Stimulated activated memory B cell treated with anti-CD40 and anti-IgM and Interleukin-4, amounts not matched to agents 10 μg/mL and 1 μg/mL and 100 μg/mL, for 72 hours (primary cell): ENCODE data around the gene LBHD2.
"Not testable (repeated sequence)": the region's sequence is repeated elsewhere in the genome, so short reads cannot be mapped to it uniquely, and the experiment has no call there.

Experiments used
- ATAC-seq: fragments of 150-1000 bp; cut with Tn5 transposase; 2 replicates; pipeline ENCODE4 v1.10.0; 2021
- H3K27ac Mint-ChIP-seq: one replicate; pipeline ENCODE4 v1.8.0; 2022; ENCODE audit warnings: mild to moderate bottlenecking, mixed read lengths
- H3K27me3 Mint-ChIP-seq: one replicate; pipeline ENCODE4 v1.8.0; 2022; ENCODE audit warnings: mixed read lengths
- H3K36me3 Mint-ChIP-seq: one replicate; pipeline ENCODE4 v1.8.0; 2022; ENCODE audit warnings: mixed read lengths
- H3K4me1 Mint-ChIP-seq: one replicate; pipeline ENCODE4 v1.8.0; 2022; ENCODE audit warnings: mixed read lengths
- H3K4me3 Mint-ChIP-seq: one replicate; pipeline ENCODE4 v1.8.0; 2022; ENCODE audit warnings: mild to moderate bottlenecking, moderate library complexity, mixed read lengths
- H3K9me3 Mint-ChIP-seq: one replicate; pipeline ENCODE4 v1.8.0; 2022; ENCODE audit warnings: mixed read lengths

Gene LBHD2

DNA sequence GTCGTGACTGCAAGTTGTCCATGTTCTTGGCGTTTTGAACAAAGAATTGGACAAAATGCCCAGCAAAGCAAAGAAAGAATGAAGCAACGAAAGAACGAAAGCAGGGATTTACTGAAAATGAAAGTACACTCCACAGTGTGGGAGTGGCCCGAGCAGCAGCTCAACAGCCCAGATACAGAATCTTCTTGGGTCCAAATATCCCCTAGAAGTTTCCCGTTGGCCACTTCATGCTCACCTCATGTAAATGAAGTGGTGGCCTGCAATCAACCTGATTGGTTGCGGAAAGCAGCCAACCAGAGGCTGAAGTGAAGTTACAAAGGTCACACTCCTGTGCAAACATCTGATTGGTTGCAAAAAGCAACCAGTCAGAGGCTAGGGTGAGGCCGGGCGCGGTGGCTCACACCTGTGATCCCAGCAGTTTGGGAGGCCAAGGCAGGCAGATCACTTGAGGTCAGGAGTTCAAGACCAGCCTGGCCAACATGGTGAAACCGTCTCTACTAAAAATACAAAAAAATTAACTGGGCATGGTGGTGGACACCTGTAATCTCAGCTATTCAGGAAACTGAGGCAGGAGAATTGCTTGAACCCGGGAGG is 31.2 kb downstream of the LBHD2 start:
- ATAC-seq: peak; percentile 45
- H3K27ac Mint-ChIP-seq: peak overlapping the region; percentile 78
- H3K4me3 Mint-ChIP-seq: peak overlapping the region; percentile 69
- not testable (repeated sequence) for H3K9me3 Mint-ChIP-seq, H3K36me3 Mint-ChIP-seq
- peaks cover 43% of the 10 kb centered on the region for H3K4me1 Mint-ChIP-seq
- peaks cover 11% of the 10 kb centered on the region for H3K27me3 Mint-ChIP-seq

DNA sequence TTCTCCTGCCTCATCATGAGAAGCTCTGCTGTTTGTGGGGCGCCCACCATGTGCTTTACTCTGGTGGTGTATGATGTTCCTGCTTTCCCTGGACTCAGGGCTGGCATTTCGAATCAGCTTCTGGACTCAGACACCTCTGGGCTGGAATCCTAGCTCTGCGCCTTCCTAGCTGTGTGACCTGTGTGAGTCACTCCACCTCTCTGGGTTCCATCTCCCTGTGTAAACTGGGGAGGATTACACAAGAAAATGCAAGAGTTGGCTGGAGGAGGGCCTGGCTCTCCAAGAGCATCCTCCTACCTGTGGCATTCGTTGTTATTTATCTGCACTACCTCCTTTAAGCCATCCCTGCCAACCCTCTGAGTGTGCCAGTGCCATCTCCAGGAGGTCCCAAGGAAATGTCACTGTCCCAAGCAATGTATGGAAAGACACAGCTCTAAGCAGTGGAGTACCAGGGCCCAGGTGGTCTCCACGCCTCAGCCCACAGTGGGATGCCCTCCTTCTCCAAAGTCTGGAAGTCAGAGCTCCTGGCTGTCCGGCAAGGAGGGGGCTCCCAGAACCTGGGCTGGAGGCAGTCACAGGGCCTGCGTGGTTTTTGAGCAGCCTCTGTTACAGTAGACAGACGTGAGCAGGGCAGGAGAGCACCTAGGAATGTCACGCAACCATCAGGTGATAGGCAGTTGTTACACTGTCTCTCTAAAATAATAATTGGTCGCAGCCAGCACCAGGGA is 32.0 kb downstream of the LBHD2 start:
- H3K9me3 Mint-ChIP-seq: no peaks in the 10 kb centered on the region
- ATAC-seq: no peak
- H3K4me1 Mint-ChIP-seq: peaks cover 35% of the 10 kb centered on the region
- no peaks in the 10 kb centered on the region for H3K36me3 Mint-ChIP-seq
- no peak overlapping the region for H3K27ac Mint-ChIP-seq
- H3K27me3 Mint-ChIP-seq: peaks cover 3% of the 10 kb centered on the region
- H3K4me3 Mint-ChIP-seq: no peak overlapping the region

DNA sequence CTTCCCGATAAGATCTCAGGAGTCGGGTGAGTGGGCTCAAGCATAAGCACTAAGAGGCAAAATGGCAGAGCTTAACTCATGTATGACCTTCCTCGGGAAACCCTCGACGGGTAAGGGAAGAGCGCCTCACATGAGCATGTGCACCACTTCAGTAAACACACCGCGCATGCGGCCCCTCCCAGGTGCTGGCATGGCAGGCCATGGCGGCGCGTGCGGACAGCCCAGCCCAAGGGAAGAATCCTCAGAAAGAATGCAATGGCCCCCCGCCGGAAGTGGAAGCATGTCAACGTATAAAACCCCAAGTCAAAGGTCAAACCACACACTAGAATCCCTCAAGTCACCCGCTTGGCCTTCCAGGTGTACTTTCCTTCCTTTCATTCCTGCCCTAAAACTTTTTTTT is 32.6 kb downstream of the LBHD2 start:
- Mint-ChIP-seq H3K9me3 (no peaks in the 10 kb centered on the region), H3K4me3 (no peak overlapping the region), H3K27me3 (peaks cover 6% of the 10 kb centered on the region), H3K4me1 (peaks cover 28% of the 10 kb centered on the region), H3K36me3 (no peaks in the 10 kb centered on the region), H3K27ac (no peak overlapping the region)
- no peak for ATAC-seq

DNA sequence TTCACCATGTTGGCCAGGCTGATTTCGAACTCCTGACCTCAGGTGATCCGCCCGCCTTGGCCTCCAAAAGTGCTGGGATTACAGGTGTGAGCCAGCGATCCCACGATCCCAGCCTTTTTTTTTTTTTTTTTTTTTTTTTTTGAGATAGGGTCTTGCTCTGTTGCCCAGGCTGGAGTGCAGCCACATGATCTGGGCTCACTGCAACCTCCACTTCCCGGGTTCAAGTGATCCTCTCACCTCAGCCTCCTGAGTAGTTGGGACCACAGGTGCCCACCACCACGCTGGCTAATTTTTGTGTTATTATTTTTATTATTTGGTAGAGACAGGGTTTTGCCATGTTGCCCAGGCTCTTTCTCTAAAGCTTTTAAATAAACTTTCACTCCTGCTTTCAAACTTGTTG is 33.5 kb downstream of the LBHD2 start:
- H3K4me3 Mint-ChIP-seq, ATAC-seq, H3K36me3 Mint-ChIP-seq, H3K27ac Mint-ChIP-seq, H3K9me3 Mint-ChIP-seq: not testable (repeated sequence)
- peaks cover 15% of the 10 kb centered on the region for H3K27me3 Mint-ChIP-seq
- H3K4me1 Mint-ChIP-seq: peaks cover 27% of the 10 kb centered on the region

DNA sequence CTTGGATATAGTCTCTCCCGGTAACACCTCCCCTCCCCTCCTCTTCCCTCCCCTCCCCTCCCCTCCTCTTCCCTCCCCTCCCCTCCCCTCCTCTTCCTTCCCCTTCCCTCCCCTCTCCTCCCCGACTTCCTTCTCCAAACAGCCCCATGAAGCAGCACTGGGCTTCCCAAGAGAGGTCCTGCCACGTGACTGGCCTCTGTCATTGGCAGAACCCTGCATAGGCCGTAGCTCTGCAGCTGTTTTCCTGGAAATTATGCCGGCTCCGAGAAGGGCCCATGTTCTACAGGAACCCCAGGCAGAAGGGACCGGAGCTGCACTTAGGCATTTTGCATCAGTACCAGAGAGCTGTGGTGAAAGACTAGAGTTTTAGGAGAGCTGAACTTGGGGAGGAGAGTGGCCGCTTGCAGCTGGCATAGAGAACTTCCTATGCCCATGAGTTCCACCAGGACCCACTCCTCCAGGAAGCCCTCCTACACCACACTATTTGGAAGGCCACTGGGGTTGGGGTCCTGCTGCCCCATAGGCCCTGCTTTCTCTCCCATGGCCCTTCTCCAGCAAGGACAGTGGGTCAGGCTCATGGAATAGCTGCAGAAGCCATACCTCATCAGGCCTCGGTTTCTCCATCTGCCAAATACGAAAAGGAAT is 34.1 kb downstream of the LBHD2 start:
- no peak overlapping the region for H3K4me3 Mint-ChIP-seq
- H3K4me1 Mint-ChIP-seq: peaks cover 25% of the 10 kb centered on the region
- H3K27ac Mint-ChIP-seq: no peak overlapping the region
- H3K36me3 Mint-ChIP-seq: no peaks in the 10 kb centered on the region
- no peaks in the 10 kb centered on the region for H3K9me3 Mint-ChIP-seq
- H3K27me3 Mint-ChIP-seq: peaks cover 16% of the 10 kb centered on the region
- no peak for ATAC-seq

DNA sequence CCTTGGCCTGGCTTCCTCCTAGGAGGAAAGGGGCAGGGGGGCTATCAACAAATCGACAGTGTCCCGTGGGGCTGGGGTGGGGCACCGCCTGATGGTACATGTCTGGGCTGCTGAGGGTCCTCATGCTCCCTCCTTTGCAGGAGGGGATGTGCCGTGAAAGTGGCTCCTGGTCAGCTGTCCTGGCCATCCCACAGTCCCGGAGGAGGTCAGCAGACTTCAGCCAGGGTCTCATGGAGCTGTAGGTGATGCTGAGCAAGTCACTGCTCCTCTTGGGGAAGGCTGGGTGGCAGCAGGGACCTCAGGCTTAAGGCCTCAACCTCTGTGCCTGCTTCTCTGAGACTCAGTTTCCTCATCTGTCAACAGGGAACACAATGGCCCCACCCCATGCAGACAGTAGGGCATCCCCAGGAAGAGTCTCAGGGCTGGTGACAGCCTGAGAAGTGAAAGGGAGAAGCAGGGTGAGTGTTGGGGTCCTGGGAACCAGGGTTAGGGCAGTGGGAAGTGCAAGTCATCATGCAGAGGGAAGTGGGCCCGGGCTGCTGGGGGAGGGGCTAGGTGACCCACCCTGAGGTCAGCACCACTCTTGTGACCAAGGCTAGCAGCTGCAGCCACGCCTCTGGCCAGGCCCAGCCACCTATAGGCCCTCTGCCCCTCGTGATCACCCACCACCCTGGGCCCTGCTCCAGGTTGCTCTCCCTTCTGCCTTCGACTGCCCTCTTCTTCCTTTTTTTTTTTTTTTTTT is 34.8 kb downstream of the LBHD2 start:
- ATAC-seq: peak; percentile 13
- no peak overlapping the region for H3K27ac Mint-ChIP-seq

DNA sequence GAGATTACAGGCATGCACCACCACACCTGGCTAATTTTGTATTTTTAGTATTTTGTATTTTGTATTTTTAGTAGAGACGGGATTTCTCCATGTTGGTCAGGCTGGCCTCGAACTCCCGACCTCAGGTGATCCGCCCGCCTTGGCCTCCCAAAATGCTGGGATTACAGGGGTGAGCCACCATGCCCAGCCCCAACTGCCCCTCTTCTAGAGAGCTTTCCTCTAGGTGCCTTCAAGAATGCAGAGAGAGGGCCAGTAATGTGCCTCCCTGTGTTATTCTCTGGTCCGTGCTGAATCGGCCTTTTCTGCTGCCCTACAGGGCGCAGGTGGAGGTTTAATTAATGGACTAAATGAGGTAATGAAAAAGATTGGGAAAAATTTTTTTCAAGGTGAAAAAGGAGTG is 35.5 kb downstream of the LBHD2 start:
- not testable (repeated sequence) for ATAC-seq, H3K27ac Mint-ChIP-seq, H3K36me3 Mint-ChIP-seq, H3K4me3 Mint-ChIP-seq, H3K9me3 Mint-ChIP-seq
- peaks cover 25% of the 10 kb centered on the region for H3K27me3 Mint-ChIP-seq
- H3K4me1 Mint-ChIP-seq: peaks cover 27% of the 10 kb centered on the region

More for the DNA sequence above, 34.8 kb downstream of the LBHD2 start:
- H3K9me3 Mint-ChIP-seq: no peaks in the 10 kb centered on the region
- H3K4me3 Mint-ChIP-seq: no peak overlapping the region
- H3K27me3 Mint-ChIP-seq: peaks cover 18% of the 10 kb centered on the region
- H3K4me1 Mint-ChIP-seq: peaks cover 25% of the 10 kb centered on the region
- no peaks in the 10 kb centered on the region for H3K36me3 Mint-ChIP-seq

DNA sequence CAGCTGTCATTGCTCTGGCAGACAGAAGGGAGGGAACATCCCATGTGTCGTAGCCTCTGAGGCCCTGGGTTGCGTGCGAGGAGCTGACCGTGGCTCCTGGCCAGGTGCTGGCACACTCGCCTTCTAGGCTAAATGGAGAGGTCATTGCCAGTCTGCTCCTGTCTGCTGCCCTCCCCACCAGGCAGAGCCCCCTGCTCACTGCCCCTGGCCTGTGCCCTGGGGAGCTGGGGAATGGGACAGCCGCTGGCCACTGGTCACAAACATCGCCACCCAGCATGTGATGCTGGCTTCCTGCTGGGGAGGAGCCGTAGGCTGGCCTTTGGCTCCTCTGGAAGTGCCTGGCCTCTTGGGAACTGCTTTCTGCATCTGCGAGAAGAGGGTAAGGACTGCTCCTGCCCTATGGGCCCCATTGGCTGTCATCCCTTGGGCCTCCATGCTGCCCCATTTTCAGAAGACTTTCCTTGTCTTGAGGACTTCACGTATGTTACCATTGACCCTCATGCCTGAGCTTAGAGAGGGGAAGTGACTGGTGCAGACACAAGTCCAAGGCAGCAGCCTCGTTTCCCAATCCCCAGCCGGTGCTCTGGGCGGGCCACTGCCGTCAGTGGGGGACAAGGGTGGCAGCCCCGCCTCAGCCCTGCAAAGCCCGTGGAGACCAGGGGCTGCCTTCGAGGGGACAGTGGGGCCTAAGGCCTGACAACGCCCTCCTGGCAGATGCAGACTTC is 37.3 kb downstream of the LBHD2 start:
- Mint-ChIP-seq H3K4me1 (peaks cover 20% of the 10 kb centered on the region), H3K27me3 (peaks cover 34% of the 10 kb centered on the region), H3K4me3 (no peak overlapping the region), H3K36me3 (peaks cover 3% of the 10 kb centered on the region), H3K27ac (no peak overlapping the region), H3K9me3 (no peaks in the 10 kb centered on the region)
- ATAC-seq: no peak

DNA sequence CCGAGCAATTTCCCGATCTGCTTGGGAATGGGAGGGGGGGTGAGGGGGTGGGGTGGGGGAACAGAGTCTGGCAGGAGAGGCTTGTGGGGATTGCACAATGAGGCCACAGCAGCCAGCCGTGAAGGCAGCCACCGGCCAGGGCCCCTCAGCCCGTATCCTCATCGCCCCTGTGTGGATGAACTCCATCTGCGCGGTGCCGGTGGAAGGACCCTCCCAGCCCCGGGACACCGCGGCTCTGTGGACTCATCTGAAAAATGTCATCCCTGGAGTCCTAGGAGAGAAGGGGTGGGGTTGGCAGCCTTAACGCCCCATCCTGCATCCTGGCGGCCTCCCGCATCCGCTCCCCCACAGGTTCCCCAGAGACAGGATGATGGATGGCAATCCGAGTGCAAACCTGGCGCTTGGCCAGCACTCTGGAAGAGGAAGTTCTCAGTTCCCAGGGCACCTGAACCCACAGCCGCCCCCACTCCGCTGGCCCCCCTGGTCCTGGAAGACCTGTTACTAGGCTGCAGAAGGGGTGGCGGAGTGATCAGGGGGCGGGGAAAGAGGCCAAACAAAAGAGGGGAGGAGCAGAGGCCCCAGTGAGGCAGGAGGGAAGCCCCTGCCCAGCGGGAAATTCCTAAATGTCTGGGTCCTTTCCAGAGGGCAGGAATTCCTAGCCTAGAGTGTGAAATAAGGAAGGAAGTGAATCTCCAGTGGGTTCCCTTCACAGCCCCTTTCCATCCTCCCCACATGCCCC is 38.0 kb downstream of the LBHD2 start:
- Mint-ChIP-seq H3K27me3 (peaks cover 34% of the 10 kb centered on the region), H3K4me1 (peaks cover 20% of the 10 kb centered on the region), H3K9me3 (no peaks in the 10 kb centered on the region), H3K27ac (peak overlapping the region; percentile 30), H3K4me3 (no peak overlapping the region), H3K36me3 (peaks cover 6% of the 10 kb centered on the region)
- no peak for ATAC-seq

DNA sequence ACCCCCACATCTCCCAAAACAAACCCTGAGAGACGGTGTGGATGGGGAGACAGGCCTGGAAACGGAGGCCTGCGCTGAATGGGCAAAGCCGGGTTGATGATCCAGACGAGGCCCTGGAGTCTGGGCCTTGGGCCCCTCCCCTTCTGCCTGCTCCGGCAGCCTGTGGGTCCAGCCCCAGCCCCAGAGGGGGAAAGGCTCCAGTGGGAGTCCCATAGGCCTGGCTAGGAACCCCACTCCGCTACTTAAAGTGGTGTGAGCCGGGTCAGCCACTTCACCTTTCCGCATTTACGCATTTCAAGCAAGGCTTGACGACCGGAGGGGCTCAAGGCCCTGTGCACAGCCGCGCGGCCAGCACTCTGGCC is 38.6 kb downstream of the LBHD2 start:
- Mint-ChIP-seq H3K9me3 (no peaks in the 10 kb centered on the region), H3K27ac (peak overlapping the region; percentile 30), H3K27me3 (peaks cover 34% of the 10 kb centered on the region), H3K4me3 (peak overlapping the region; percentile 59), H3K36me3 (peaks cover 6% of the 10 kb centered on the region), H3K4me1 (peaks cover 20% of the 10 kb centered on the region)
- ATAC-seq: no peak

DNA sequence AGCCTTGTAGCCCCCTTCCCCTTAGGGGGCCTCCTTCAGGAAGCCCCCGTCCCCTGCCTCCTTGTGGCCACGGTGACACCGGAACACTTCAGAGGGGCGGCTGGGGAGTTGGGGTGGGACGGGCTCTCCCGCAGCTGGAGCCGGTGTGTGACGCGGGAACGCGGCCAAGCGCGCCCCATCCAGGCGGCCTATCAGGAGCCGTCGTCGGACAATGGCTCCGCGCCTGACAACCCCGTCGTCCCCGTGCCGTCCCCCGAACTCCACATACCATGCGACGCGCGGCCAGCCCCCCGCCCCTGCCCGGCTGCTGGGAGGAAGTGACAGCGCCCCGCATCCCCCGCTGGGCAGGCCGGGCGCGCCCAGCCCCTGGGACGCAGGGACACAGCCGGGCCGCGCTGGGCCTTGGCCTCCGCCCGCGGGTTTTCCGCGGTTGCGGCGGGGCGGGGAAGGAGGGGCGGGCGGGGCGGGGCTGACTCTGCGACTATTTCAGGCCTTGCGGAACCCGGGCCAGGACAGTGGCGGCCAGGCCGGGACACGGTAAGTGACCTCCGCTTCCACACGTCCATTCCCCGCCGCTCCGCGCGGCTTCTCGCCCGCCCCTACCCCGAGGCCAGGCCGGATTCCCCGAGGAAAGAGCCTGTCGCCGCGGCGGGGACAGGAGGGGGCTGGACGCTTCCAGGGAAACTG is 39.1 kb downstream of the LBHD2 start, which contains the start of gene TNFAIP2:
Gene TNFAIP2 (plus strand): TSS at position 515 of the 687 bp plus-strand sequence. CDS start 2,997 bp downstream, outside the sequence.
- H3K36me3 Mint-ChIP-seq: peaks cover 6% of the 10 kb centered on the region
- H3K4me1 Mint-ChIP-seq: peaks cover 20% of the 10 kb centered on the region
- peak; percentile 4 for ATAC-seq
- H3K27me3 Mint-ChIP-seq: peaks cover 35% of the 10 kb centered on the region
- H3K27ac Mint-ChIP-seq: peak within 1 kb of the TSS; percentile 30
- H3K9me3 Mint-ChIP-seq: no peaks in the 10 kb centered on the region
- peak within 1 kb of the TSS; percentile 59 for H3K4me3 Mint-ChIP-seq

DNA sequence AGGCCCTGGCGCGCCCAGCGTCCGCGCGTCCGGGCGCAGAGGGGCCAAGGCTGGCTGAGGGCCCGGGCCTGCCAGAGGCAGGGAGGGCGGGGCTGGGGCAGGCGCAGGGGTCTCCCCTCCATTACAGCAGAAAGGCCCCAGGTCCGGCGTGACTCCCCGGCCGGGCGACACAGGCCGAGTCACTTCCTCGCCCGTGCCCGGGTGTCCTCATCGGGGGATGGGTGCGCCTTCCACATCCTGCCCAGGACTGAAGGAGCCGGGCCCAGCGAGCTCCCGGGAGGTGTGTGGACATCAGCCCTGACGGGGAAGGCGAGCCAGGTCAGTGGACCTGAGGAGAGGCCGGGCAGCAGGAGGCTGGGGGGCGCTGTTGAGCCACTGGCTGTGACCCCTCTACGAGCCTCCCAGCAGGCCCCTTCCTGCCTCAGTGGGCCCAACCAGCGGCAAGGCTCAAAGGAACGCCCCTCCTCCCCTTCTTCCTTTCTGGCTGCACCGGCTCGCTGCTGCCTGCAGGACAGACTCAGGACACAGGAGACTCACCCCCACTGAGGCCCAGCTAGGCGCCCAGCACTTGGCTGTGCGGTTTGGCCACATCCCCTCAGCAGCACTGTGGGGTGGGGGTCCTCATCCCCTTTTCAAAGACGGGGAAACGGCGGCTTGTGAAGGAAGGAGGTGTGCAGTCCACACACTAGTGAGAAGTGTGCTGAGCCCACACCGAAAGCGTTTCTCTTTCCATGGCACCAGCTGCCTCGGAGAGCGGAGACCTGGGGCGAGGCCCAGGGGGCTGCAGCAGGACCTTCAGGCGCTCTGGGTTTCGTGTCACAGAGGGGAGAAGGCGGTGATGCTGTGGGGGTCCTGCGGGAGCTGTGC is 39.9 kb downstream of the LBHD2 start:
- peaks cover 20% of the 10 kb centered on the region for H3K4me1 Mint-ChIP-seq
- H3K4me3 Mint-ChIP-seq: peak overlapping the region; percentile 48
- no peaks in the 10 kb centered on the region for H3K9me3 Mint-ChIP-seq
- H3K36me3 Mint-ChIP-seq: peaks cover 6% of the 10 kb centered on the region
- H3K27me3 Mint-ChIP-seq: peaks cover 43% of the 10 kb centered on the region
- no peak for ATAC-seq
- H3K27ac Mint-ChIP-seq: peak overlapping the region; percentile 5

DNA sequence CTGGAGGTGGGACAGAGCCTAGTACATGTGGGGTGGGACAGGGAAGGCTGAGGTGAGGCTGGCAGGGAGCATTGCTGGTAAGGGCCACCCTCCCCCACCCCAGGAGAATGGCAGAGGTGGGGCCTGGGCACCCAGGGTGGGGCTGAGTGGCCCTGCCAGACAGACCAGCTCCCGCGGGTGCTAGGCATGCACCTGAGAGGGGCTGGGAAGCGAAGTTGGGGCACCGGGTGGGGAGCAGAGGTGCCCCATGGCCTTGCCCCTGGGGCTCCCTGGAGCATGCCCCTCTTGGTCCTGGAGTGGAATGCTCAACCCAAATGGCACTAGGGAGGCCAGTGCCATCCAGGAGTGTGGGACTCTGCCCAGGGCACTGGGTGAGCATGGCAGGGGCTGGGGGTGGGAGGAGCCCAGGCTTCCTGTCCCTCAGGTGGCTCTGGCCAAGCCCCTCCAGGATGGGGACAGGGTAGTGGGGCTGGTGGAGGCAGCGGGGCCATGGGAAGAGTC is 40.5 kb downstream of the LBHD2 start:
- ATAC-seq: no peak
- H3K27ac Mint-ChIP-seq: peak overlapping the region; percentile 5
- peaks cover 20% of the 10 kb centered on the region for H3K4me1 Mint-ChIP-seq
- H3K27me3 Mint-ChIP-seq: peaks cover 50% of the 10 kb centered on the region
- H3K36me3 Mint-ChIP-seq: peaks cover 6% of the 10 kb centered on the region
- H3K4me3 Mint-ChIP-seq: peak overlapping the region; percentile 48
- no peaks in the 10 kb centered on the region for H3K9me3 Mint-ChIP-seq
